Measurements from ENCODE around the gene CRYGN.

The CRYGN gene

GRCh38 chr7:151405056-151405455 lies 34.9 kb downstream of the CRYGN start:
- DNase-seq: no peak

- no peak for DNase-seq
Measured at GRCh38 chr7:151404216-151405011, 35.5 kb downstream of the CRYGN start.

- no peak for DNase-seq
Measured at GRCh38 chr7:151403764-151404163, 36.2 kb downstream of the CRYGN start.

- no peak for DNase-seq
Measured at GRCh38 chr7:151402029-151402835, 37.7 kb downstream of the CRYGN start.

- DNase-seq: no peak
Measured at GRCh38 chr7:151400626-151401315, 39.2 kb downstream of the CRYGN start.

GRCh38 chr7:151399906-151400305 lies 40.0 kb downstream of the CRYGN start:
- DNase-seq: no peak

- DNase-seq: no peak
Measured at GRCh38 chr7:151399305-151399601, 40.7 kb downstream of the CRYGN start.

- DNase-seq: no peak
Measured at GRCh38 chr7:151398446-151399304, 41.3 kb downstream of the CRYGN start.

- no peak for DNase-seq
Measured at GRCh38 chr7:151397026-151397425, 42.9 kb downstream of the CRYGN start.

GRCh38 chr7:151396328-151396970 lies 43.5 kb downstream of the CRYGN start:
- no peak for DNase-seq

GRCh38 chr7:151395036-151395367 lies 44.9 kb downstream of the CRYGN start:
- DNase-seq: no peak

GRCh38 chr7:151394076-151395035 lies 45.6 kb downstream of the CRYGN start:
- no peak for DNase-seq

- DNase-seq: no peak
Measured at GRCh38 chr7:151393031-151393977, 46.6 kb downstream of the CRYGN start.

GRCh38 chr7:151392426-151392825 lies 47.5 kb downstream of the CRYGN start:
- DNase-seq: no peak

- DNase-seq: no peak
Measured at GRCh38 chr7:151392002-151392401, 47.9 kb downstream of the CRYGN start.

- no peak for DNase-seq
Measured at GRCh38 chr7:151391358-151391730, 48.6 kb downstream of the CRYGN start.

- DNase-seq: no peak
Measured at GRCh38 chr7:151390598-151391357, 49.2 kb downstream of the CRYGN start.

- no peak for DNase-seq
Measured at GRCh38 chr7:151389768-151390597, 50.0 kb downstream of the CRYGN start.

Measured in SHP77 (cell line).